Measurements from ENCODE around the gene ATP10D.
"Not testable (repeated sequence)": the region's sequence is repeated elsewhere in the genome, so short reads cannot be mapped to it uniquely, and the experiment has no call there.

The ATP10D gene

GRCh38 chr4:47535567-47536147 lies 50.6 kb downstream of the ATP10D start:
- no peak for DNase-seq (ENCODE audit: low spot score)

GRCh38 chr4:47536966-47537365 lies 51.9 kb downstream of the ATP10D start:
- DNase-seq (ENCODE audit: low spot score) = no peak

GRCh38 chr4:47538111-47538824 lies 53.2 kb downstream of the ATP10D start:
- DNase-seq (ENCODE audit: low spot score) = no peak

GRCh38 chr4:47538825-47539154 lies 53.7 kb downstream of the ATP10D start:
- DNase-seq (ENCODE audit: low spot score) = no peak

- DNase-seq (ENCODE audit: low spot score) = not testable (repeated sequence)
These were observed 57.6 kb downstream of the ATP10D start for GRCh38 chr4:47542640-47543039.

- no peak for DNase-seq (ENCODE audit: low spot score)
These were observed 58.3 kb downstream of the ATP10D start for GRCh38 chr4:47543331-47543730.

GRCh38 chr4:47550357-47550756 lies 65.3 kb downstream of the ATP10D start:
- DNase-seq (ENCODE audit: low spot score) = not testable (repeated sequence)

GRCh38 chr4:47550899-47551548 lies 65.9 kb downstream of the ATP10D start:
- no peak for DNase-seq (ENCODE audit: low spot score)

- DNase-seq (ENCODE audit: low spot score) = no peak
These were observed 66.6 kb downstream of the ATP10D start for GRCh38 chr4:47551682-47552081.

GRCh38 chr4:47553329-47554125 lies 68.5 kb downstream of the ATP10D start:
- no peak for DNase-seq (ENCODE audit: low spot score)

- not testable (repeated sequence) for DNase-seq (ENCODE audit: low spot score)
These were observed 70.8 kb downstream of the ATP10D start for GRCh38 chr4:47555920-47556319.

- DNase-seq (ENCODE audit: low spot score) = no peak
These were observed 72.2 kb downstream of the ATP10D start for GRCh38 chr4:47557255-47557654.

GRCh38 chr4:47560682-47561081 lies 75.6 kb downstream of the ATP10D start:
- DNase-seq (ENCODE audit: low spot score) = no peak

- DNase-seq (ENCODE audit: low spot score) = no peak
These were observed 76.3 kb downstream of the ATP10D start for GRCh38 chr4:47561331-47561730.

GRCh38 chr4:47562297-47562696 lies 77.2 kb downstream of the ATP10D start:
- DNase-seq (ENCODE audit: low spot score) = no peak

GRCh38 chr4:47566566-47566965 lies 81.5 kb downstream of the ATP10D start:
- no peak for DNase-seq (ENCODE audit: low spot score)

GRCh38 chr4:47566969-47567368 lies 81.9 kb downstream of the ATP10D start:
- DNase-seq (ENCODE audit: low spot score) = no peak

- no peak for DNase-seq (ENCODE audit: low spot score)
These were observed 82.4 kb downstream of the ATP10D start for GRCh38 chr4:47567511-47567910.

- DNase-seq (ENCODE audit: low spot score) = no peak
These were observed 85.7 kb downstream of the ATP10D start for GRCh38 chr4:47570816-47571215.

- DNase-seq (ENCODE audit: low spot score) = no peak
These were observed 87.9 kb downstream of the ATP10D start for GRCh38 chr4:47572981-47573380.

- no peak for DNase-seq (ENCODE audit: low spot score)
These were observed 92.9 kb downstream of the ATP10D start for GRCh38 chr4:47577779-47578553.

- DNase-seq (ENCODE audit: low spot score) = no peak
These were observed 94.2 kb downstream of the ATP10D start for GRCh38 chr4:47579235-47579634.
